ENCODE results near the gene SLC44A3.

Gene SLC44A3

DNA sequence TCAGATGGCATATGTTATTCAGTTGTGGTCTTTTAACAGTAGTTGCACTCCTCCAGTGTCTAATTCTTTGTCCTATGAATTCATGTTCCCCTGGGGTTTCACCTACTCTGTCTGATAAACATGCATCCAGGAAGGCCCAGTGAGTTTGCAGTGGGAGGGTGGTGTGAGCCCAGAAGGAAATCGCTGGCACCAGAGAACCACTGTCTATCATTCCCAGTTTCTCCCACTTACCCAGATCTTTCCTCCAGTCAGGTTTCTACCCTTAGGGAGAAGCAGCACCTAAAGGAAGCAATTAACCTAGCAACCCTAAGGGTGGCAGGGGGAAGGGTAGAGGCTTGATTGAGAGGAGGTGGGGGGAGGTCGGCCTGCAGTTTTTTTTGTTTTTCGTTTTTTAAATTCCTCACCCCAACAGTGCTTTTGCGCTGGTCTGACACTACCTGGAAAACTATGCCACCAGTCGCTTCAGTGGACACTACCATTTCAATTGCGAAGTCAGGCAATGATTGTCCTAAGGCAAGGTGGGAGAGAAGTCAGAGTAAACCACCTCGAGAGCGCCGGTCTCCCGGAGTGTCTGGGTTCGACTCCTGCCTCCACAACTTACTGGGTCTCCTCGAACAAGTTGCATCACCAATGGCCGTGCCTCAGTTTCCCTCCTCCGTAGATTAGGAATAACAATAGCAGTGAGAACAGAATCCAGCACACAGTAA, 766 bp upstream of the SLC44A3 start:
- TF ChIP-seq, protein P1, sequence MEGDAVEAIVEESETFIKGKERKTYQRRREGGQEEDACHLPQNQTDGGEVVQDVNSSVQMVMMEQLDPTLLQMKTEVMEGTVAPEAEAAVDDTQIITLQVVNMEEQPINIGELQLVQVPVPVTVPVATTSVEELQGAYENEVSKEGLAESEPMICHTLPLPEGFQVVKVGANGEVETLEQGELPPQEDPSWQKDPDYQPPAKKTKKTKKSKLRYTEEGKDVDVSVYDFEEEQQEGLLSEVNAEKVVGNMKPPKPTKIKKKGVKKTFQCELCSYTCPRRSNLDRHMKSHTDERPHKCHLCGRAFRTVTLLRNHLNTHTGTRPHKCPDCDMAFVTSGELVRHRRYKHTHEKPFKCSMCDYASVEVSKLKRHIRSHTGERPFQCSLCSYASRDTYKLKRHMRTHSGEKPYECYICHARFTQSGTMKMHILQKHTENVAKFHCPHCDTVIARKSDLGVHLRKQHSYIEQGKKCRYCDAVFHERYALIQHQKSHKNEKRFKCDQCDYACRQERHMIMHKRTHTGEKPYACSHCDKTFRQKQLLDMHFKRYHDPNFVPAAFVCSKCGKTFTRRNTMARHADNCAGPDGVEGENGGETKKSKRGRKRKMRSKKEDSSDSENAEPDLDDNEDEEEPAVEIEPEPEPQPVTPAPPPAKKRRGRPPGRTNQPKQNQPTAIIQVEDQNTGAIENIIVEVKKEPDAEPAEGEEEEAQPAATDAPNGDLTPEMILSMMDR (IDR thresholded peaks at IDR 0.05; ENCODE audit: borderline replicate concordance, insufficient read depth, low read depth, low read length) = no peak
- no peak overlapping the region for H3K4me3 ChIP-seq (ENCODE audit: low read depth, low read length)

DNA sequence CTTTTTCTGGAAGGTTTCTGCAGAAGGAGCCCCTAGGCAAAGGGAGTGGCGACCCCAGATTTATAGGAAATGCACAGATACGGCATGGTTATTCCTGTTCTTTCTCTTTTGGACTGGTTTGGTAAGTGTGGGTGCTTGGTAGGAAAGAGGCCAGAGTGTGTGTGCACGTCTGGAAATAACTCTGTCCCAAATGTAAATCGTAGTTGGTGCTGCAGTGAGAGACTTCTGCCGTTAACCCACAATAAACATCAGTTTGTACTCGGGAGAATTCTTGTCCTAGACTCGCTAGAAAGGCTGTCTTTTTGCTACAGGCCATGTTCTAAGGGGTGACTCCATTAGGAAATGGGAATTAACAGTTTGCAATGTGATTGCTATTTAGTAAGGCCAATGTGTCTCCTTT, 779 bp downstream of the SLC44A3 start:
- TF ChIP-seq, protein P1 (IDR thresholded peaks at IDR 0.05; ENCODE audit: borderline replicate concordance, insufficient read depth, low read depth, low read length) = no peak
- H3K4me3 ChIP-seq (ENCODE audit: low read depth, low read length) = no peak overlapping the region

DNA sequence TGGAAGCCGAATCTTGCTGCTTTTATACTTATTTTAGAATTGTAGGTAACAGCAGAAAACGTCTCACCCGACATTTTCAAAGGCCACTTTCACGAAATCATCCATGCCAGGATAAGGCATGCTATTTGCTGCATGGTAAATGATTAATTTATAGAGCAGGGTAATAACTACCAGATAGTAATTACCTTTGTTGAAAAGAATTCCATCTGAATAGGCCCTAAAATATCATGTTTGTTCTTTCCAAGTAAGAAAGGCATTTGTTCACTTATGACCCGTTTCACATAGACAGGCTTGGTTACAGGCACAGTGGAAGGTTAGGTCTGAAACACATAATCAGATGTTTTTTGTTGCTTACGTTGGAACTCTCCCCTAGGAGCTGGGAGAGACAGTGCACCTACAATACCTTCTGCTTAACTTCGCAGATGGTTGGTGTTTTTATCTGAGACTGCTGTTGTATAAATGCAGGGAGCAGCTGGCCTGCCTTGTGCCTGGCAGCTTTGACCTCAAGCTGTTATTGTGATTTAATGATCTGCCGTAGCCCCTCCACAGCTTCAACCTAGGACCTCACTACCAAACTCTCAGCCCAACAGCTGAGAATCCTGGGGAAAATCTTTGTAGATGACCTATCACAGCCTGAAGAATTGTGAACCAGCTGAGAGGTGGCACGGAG, 1.6 kb downstream of the SLC44A3 start:
- TF ChIP-seq, protein P1 (IDR thresholded peaks at IDR 0.05; ENCODE audit: borderline replicate concordance, insufficient read depth, low read depth, low read length) = no peak
- H3K4me3 ChIP-seq (ENCODE audit: low read depth, low read length) = no peak overlapping the region

DNA sequence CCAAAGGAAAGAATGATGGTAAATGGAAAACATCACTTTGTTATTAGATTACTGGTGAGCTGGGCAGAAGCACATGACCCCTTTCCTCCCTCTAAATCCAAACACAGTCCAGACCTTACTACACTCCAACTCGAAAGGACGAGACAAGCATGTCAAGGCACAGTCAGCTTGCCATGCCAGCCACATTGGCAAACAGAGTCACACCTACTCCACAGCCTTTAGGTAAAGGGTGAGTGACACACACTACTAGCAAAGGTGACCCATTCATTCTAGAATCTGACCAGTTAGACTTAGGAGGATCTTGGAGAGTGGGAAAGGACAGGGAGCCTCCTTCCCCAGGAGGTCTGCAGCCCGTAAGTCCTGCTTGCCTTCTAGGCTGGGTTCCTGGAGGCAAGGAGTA, 3.0 kb downstream of the SLC44A3 start:
- no peak overlapping the region for H3K4me3 ChIP-seq (ENCODE audit: low read depth, low read length)
- TF ChIP-seq, protein P1 (IDR thresholded peaks at IDR 0.05; ENCODE audit: borderline replicate concordance, insufficient read depth, low read depth, low read length) = no peak

DNA sequence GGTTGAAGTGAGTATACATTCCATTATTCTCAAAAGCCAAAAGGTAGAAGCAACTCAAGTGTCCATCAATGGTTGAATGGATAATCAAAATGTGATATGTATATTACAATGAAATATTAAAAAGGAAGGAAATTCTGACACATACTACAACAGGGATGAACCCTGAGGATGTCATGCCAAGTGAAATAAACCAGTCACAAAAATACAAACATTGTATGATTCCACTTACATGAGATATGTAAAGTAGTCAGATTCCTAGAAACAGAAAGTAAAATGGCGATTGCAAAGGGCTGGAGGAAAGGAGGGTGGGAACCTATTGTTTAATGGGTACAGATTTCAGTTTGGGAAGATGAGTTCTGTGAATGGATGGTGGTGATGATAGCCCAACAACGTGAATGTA, 5.8 kb downstream of the SLC44A3 start:
- TF ChIP-seq, protein P1 (IDR thresholded peaks at IDR 0.05; ENCODE audit: borderline replicate concordance, insufficient read depth, low read depth, low read length) = no peak

DNA sequence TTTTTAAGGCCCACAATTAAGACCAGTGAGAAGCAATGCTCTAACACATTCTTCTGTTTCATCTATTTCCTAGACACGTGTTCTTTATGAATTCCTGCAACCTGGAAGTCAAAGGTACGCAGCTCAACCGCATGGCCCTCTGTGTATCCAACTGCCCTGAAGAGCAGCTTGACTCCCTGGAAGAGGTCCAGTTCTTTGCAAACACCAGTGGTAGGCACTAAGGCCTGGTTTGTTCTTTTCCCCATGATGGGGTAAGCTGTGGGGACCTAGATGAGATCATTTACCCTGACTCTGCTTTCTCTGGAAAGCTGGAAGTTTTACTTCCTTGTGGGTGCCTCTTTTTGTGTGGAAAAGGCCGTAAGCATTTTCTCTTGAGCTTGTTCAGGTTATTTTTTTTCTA, 7.3 kb downstream of the SLC44A3 start:
- TF ChIP-seq, protein P1 (IDR thresholded peaks at IDR 0.05; ENCODE audit: borderline replicate concordance, insufficient read depth, low read depth, low read length) = no peak
- no peak overlapping the region for H3K4me3 ChIP-seq (ENCODE audit: low read depth, low read length)

More for the DNA sequence above, 5.8 kb downstream of the SLC44A3 start:
- no peak overlapping the region for H3K4me3 ChIP-seq (ENCODE audit: low read depth, low read length)

DNA sequence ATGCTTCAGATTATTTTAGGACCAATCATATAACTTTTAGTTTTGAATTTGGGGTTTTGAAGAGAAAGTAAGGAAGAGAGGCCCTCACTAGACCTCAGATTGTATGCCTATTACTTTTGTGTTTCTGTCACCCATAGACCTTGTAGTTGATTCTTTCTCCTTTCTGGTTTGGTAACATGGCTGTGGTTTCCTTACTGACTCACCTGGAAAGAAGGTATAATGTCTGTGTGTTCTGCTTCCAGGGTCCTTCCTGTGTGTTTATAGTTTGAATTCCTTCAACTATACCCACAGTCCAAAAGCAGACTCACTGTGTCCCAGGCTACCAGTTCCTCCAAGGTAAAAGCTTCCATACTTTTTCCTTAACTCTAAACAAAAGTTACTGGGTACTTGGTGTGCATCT, 8.1 kb downstream of the SLC44A3 start:
- H3K4me3 ChIP-seq (ENCODE audit: low read depth, low read length) = no peak overlapping the region
- TF ChIP-seq, protein P1 (IDR thresholded peaks at IDR 0.05; ENCODE audit: borderline replicate concordance, insufficient read depth, low read depth, low read length) = no peak

All from GM12875 (cell line).